Naive thymus-derived CD4-positive, alpha-beta T cell (primary cell): Measurements from ENCODE around the gene IL3. TPM values are rescaled to one million over a fixed set of nuclear protein-coding genes. Genes with fewer than 3 reads are reported as not detected.
A peak's percentile ranks its signal among the peaks of the same experiment; 100 is the strongest.

Experiments used
- ATAC-seq: fragments of 150-1000 bp; cut with Tn5 transposase; 2 replicates; pipeline ENCODE4 v1.10.0; 2021; ENCODE audit warnings: mild to moderate bottlenecking, moderate library complexity
- CTCF ChIA-PET: fragments of 350-600 bp; sonication (Branson Sonifier 250); formaldehyde crosslinking; loops from one replicate; lab custom pipeline; 2021; ENCODE audit warnings: antibody characterized with exemption; lab: Charles Lee
- POLR2A ChIA-PET: fragments of 350-600 bp; sonication (Branson Sonifier 250); formaldehyde crosslinking; loops from one replicate; lab custom pipeline; 2021; ENCODE audit warnings: antibody characterized with exemption, inconsistent platforms; lab: Charles Lee
- DNase-seq, 9 donors: peaks; one replicate each; pipeline versions ENCODE4 v3.0.0 to v3.0.0-alpha.2; 2020 to 2022; ENCODE audit warnings: mixed read lengths in 1 of 9
- H3K27ac ChIP-seq: one replicate; pipeline ENCODE4 v1.7.0; 2013; ENCODE audit warnings: mild to moderate bottlenecking, low read depth, low read length, moderate library complexity
- H3K27me3 ChIP-seq, 2 donors: one replicate each; pipeline ENCODE4 v1.7.0; 2013; ENCODE audit warnings: low read length in 2 of 2, mild to moderate bottlenecking in 2 of 2, moderate library complexity in 2 of 2; ENCODE audit not compliant: control insufficient read depth in 2 of 2, insufficient read depth in 2 of 2
- H3K36me3 ChIP-seq, 3 experiments: 1 replicate in 2 of 3; 2 replicates in 1 of 3; pipeline ENCODE4 v1.7.0; 2013; ENCODE audit warnings: low read length in 3 of 3, mild to moderate bottlenecking in 3 of 3, moderate library complexity in 1 of 3; ENCODE audit not compliant: insufficient read depth in 3 of 3, control insufficient read depth in 2 of 3
- H3K4me1 ChIP-seq, 2 donors: one replicate each; pipeline ENCODE4 v1.7.0; 2013; ENCODE audit warnings: low read length in 2 of 2, mild to moderate bottlenecking in 2 of 2, moderate library complexity in 1 of 2; ENCODE audit not compliant: control insufficient read depth in 2 of 2, insufficient read depth in 2 of 2
- H3K4me3 ChIP-seq: 2 replicates; pipeline ENCODE4 v1.7.0; 2013; ENCODE audit warnings: mild to moderate bottlenecking, low read length
- H3K9me3 ChIP-seq, 3 experiments: 1 replicate in 2 of 3; 2 replicates in 1 of 3; pipeline ENCODE4 v1.7.0; 2013; ENCODE audit warnings: low read length in 3 of 3; ENCODE audit not compliant: control insufficient read depth in 2 of 3
- H3K27ac Mint-ChIP-seq, 9 donors: one replicate each; pipeline ENCODE4 v1.8.0; 2020 to 2022; ENCODE audit warnings: mixed read lengths in 9 of 9, mild to moderate bottlenecking in 8 of 9, moderate library complexity in 5 of 9, inconsistent platforms in 2 of 9
- H3K27me3 Mint-ChIP-seq, 5 donors: one replicate each; pipeline ENCODE4 v1.8.0; 2021 to 2022; ENCODE audit warnings: mixed read lengths in 5 of 5, mild to moderate bottlenecking in 1 of 5
- H3K36me3 Mint-ChIP-seq, 5 donors: one replicate each; pipeline ENCODE4 v1.8.0; 2020 to 2022; ENCODE audit warnings: mixed read lengths in 5 of 5, mild to moderate bottlenecking in 3 of 5, inconsistent platforms in 1 of 5
- H3K4me1 Mint-ChIP-seq, 7 donors: one replicate each; pipeline ENCODE4 v1.8.0; 2020 to 2022; ENCODE audit warnings: mixed read lengths in 7 of 7, mild to moderate bottlenecking in 3 of 7, inconsistent platforms in 1 of 7
- H3K4me3 Mint-ChIP-seq, 10 donors: one replicate each; pipeline ENCODE4 v1.8.0; 2020 to 2022; ENCODE audit warnings: mild to moderate bottlenecking in 10 of 10, mixed read lengths in 10 of 10, moderate library complexity in 6 of 10, inconsistent platforms in 2 of 10
- H3K9me3 Mint-ChIP-seq, 11 donors: one replicate each; pipeline ENCODE4 v1.8.0; 2020 to 2022; ENCODE audit warnings: mixed read lengths in 11 of 11, mild to moderate bottlenecking in 4 of 11, inconsistent platforms in 1 of 11, moderate library complexity in 1 of 11
- intact Hi-C, 2 donors: fragments of 100-400 bp; cut with micrococcal nuclease; formaldehyde crosslinking; loops; one replicate each; pipeline ENCODE4 v1.15.1; 2023
- polyA plus RNA-seq, 2 donors: library from polyadenylated mRNA; unstranded; fragments of 300-500 nt; fragmentation: Illumina TruSeq; gene quantifications; one replicate each; pipeline ENCODE4 v1.2.3, GENCODE V29; 2021
- total RNA-seq, 6 experiments: library from RNA in 5 of 6; stranded (reverse) in 5 of 6; gene quantifications; 1 replicate in 5 of 6; 2 replicates in 1 of 6; pipeline ENCODE4 v1.2.3 and lab custom pipeline; 2021 to 2026

IL3 gene
- total and polyA plus RNA-seq, 7 experiments from 2014 or later = 1.3 TPM; not detected in 6

DNA sequence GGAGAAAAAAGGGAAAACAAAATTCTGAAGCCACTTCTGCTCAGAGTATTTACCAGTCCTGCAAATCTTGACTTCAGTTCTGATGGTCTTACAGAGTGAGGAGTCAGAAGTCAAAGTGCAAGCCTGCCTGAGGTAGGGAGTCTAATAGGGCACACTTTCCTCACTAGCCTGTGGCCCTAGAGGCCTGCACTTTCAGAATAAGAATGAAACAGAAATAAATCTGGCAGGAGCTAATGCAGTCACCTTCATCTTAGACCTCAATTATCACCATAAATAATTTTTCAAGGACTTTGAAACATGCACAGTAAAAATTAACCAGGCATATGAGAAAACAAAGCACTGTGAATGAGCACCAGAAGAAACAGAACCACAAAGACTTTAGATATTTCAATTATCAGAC lies 28.3 kb upstream of the IL3 start:
- peaks cover 0 to 5% of the 10 kb centered on the region in 2 donors for H3K4me1 ChIP-seq
- H3K27ac ChIP-seq = no peak overlapping the region
- Mint-ChIP-seq H3K36me3 (peaks cover 5 to 20% (median 11%) of the 10 kb centered on the region in 5 donors), H3K4me3 (no peak overlapping the region), H3K27ac (no peak overlapping the region), H3K27me3 (peaks cover 10 to 72% (median 14%) of the 10 kb centered on the region in 5 donors), H3K9me3 (peaks cover 3 to 23% (median 12%) of the 10 kb centered on the region in 11 donors), H3K4me1 (peaks cover 6 to 14% (median 8%) of the 10 kb centered on the region in 7 donors)
- ATAC-seq (no peak), DNase-seq (no peak)
- intact Hi-C loops = no loop called here
- H3K36me3 ChIP-seq = no peaks in the 10 kb centered on the region
- POLR2A ChIA-PET = no interaction called here
- no peak overlapping the region for H3K4me3 ChIP-seq
- H3K27me3 ChIP-seq = no peaks in the 10 kb centered on the region
- CTCF ChIA-PET = no interaction called here
- H3K9me3 ChIP-seq = no peaks in the 10 kb centered on the region

DNA sequence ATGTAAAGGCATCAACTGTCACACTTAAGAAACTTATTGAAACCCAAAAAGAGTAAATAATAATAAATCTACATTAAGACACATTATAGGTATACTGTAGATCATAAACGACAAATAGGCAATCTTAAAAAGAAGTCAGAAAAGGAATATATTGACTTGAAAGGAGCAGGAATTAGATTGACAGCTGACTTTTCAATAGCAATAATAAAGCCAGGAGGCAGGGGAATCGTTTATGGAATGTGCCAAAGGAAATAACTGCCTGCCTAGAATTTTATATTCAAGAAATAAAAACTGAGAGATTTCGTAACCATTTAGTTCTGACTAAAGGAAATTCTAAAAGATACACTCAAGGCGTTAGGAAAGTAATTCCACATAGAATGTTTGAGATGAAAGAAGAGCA lies 27.3 kb upstream of the IL3 start:
- Mint-ChIP-seq H3K27me3 (peaks cover 10 to 78% (median 14%) of the 10 kb centered on the region in 5 donors), H3K9me3 (peaks cover 4 to 27% (median 14%) of the 10 kb centered on the region in 11 donors), H3K36me3 (peaks cover 5 to 19% (median 10%) of the 10 kb centered on the region in 5 donors), H3K27ac (no peak overlapping the region), H3K4me1 (peaks cover 0 to 7% (median 0%) of the 10 kb centered on the region in 7 donors), H3K4me3 (no peak overlapping the region)
- Histone ChIP-seq H3K9me3 (no peaks in the 10 kb centered on the region), H3K36me3 (no peaks in the 10 kb centered on the region), H3K27me3 (no peaks in the 10 kb centered on the region), H3K4me1 (no peaks in the 10 kb centered on the region), H3K27ac (no peak overlapping the region), H3K4me3 (no peak overlapping the region)
- POLR2A ChIA-PET = no interaction called here
- ATAC-seq = no peak
- CTCF ChIA-PET = no interaction called here
- DNase-seq = no peak
- intact Hi-C loops = no loop called here

DNA sequence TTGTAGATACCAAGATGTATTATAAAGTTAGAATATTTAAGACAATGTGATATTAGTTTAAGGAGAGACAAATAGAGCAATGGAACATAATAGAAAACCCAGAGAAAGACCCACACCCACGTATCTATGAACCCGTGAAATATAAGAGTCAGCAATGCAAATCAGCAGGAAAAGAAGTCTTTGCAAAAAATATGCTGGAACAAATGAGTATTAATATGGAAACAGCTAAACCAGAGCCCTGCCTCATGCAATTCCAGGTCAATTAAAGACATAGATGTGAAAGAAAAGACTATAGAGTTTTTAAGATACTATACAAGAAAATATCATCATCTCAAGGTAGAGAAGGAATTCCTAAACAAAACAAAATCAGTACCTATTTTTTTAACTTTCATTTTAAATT lies 23.1 kb upstream of the IL3 start:
- Mint-ChIP-seq H3K4me1 (peaks cover 0 to 2% (median 0%) of the 10 kb centered on the region in 7 donors), H3K9me3 (peaks cover 0 to 42% (median 14%) of the 10 kb centered on the region in 11 donors), H3K27ac (no peak overlapping the region), H3K27me3 (peaks cover 0 to 84% (median 18%) of the 10 kb centered on the region in 5 donors), H3K4me3 (no peak overlapping the region), H3K36me3 (peaks cover 0 to 24% (median 10%) of the 10 kb centered on the region in 5 donors)
- ChIA-PET POLR2A (no interaction called here), CTCF (interaction anchor here (0.7 kb wide), 1 partner anchor 344 kb away, joined by 4 read pairs; no protein-coding TSS in a partner anchor)
- intact Hi-C loops = no loop called here
- Histone ChIP-seq H3K4me3 (no peak overlapping the region), H3K27me3 (no peaks in the 10 kb centered on the region), H3K9me3 (no peaks in the 10 kb centered on the region), H3K4me1 (no peaks in the 10 kb centered on the region), H3K36me3 (no peaks in the 10 kb centered on the region), H3K27ac (no peak overlapping the region)
- ATAC-seq = no peak
- DNase-seq = no peak

DNA sequence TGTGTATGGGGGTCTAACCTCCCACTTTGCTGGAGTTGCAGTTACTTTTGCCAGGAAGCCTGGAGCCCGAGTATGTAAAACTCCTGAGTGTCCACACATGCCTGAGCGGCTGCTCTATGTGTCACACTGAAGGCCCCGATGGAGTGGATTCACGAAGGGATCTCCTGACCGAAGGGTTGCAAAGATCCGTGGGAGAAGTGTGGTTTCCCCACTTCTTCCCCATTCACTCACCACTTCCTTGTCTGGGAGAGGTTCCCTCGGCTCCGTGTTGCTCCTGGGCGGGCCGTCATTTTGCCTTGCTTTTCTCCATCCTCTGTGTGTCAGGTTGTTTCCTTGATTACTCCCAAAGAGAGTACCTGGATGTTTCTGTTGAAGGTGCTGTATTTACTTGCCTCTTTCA lies 16.2 kb upstream of the IL3 start:
- Histone ChIP-seq H3K27me3 (no peaks in the 10 kb centered on the region), H3K9me3 (no peaks in the 10 kb centered on the region), H3K4me3 (no peak overlapping the region), H3K27ac (no peak overlapping the region), H3K36me3 (no peaks in the 10 kb centered on the region), H3K4me1 (no peaks in the 10 kb centered on the region)
- ATAC-seq = peak; percentile 45
- no peak for DNase-seq
- Mint-ChIP-seq H3K9me3 (peaks cover 0 to 22% (median 2%) of the 10 kb centered on the region in 11 donors), H3K36me3 (peaks cover 0 to 21% (median 5%) of the 10 kb centered on the region in 5 donors), H3K27ac (no peak overlapping the region), H3K4me3 (no peak overlapping the region), H3K27me3 (peaks cover 0 to 59% (median 15%) of the 10 kb centered on the region in 5 donors), H3K4me1 (peaks cover 0 to 3% (median 0%) of the 10 kb centered on the region in 7 donors)
- ChIA-PET POLR2A (no interaction called here), CTCF (no interaction called here)
- intact Hi-C loops = no loop called here

DNA sequence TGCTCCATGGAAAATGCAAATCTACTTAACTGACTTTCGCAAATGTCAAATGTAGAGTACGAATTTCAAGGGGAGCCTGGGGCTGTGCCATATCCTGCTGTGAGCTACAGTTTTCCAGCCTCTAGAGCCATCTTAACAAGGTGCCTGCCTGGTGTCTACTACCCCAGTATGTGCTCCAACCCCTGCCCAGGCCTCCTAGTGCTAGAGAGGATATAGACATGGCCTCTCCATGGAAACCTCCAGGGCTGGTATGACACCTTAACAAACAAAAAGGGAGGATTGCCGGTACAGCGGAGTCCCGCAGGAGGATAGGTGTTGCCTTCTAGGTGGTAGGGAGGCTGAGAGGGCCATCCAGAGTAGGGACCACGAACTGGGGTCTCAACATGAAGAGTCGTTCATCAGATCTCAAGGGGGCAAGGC lies 13.6 kb upstream of the IL3 start:
- ChIA-PET CTCF (no interaction called here), POLR2A (no interaction called here)
- H3K36me3 ChIP-seq = no peaks in the 10 kb centered on the region

DNA sequence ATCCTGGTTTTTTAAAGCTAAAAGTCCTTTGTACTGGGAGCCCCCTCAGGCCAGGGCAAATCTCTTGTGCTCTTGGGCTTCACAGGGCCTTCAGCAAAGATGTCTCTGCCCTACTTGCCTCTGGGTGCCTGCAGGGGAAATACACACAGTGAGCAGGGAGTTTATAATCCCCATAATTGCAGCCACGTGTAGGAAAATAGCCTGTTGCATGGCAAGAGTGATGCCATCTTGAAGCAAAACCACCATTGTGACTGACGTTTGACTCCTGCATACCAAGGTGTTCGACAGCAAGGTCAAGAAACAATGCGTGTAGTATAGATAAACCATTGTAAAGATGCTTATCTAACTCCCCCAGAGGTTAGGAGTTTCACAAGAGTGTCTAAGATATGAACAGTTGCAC lies 11.4 kb upstream of the IL3 start:
- H3K4me3 ChIP-seq = no peak overlapping the region
- DNase-seq (no peak), ATAC-seq (no peak)
- H3K4me1 ChIP-seq = no peaks in the 10 kb centered on the region
- POLR2A ChIA-PET = no interaction called here
- CTCF ChIA-PET = no interaction called here
- Mint-ChIP-seq H3K27ac (no peak overlapping the region), H3K36me3 (peaks cover 0 to 3% (median 0%) of the 10 kb centered on the region in 5 donors), H3K4me1 (peaks cover 0 to 3% (median 0%) of the 10 kb centered on the region in 7 donors), H3K4me3 (no peak overlapping the region), H3K9me3 (peaks cover 0 to 3% (median 0%) of the 10 kb centered on the region in 11 donors), H3K27me3 (peaks cover 4 to 47% (median 4%) of the 10 kb centered on the region in 5 donors)
- no peaks in the 10 kb centered on the region for H3K27me3 ChIP-seq
- no peaks in the 10 kb centered on the region for H3K36me3 ChIP-seq
- no peak overlapping the region for H3K27ac ChIP-seq
- H3K9me3 ChIP-seq = no peaks in the 10 kb centered on the region
- intact Hi-C loops = no loop called here

More for the DNA sequence above, 13.6 kb upstream of the IL3 start:
- ATAC-seq = no peak
- peaks cover 0 to 9% (median 5%) of the 10 kb centered on the region in 5 donors for H3K36me3 Mint-ChIP-seq
- H3K27me3 Mint-ChIP-seq = peaks cover 4 to 53% (median 8%) of the 10 kb centered on the region in 5 donors
- no peaks in the 10 kb centered on the region for H3K27me3 ChIP-seq
- H3K4me1 Mint-ChIP-seq = peaks cover 0 to 3% (median 0%) of the 10 kb centered on the region in 7 donors
- intact Hi-C loops = no loop called here
- H3K27ac ChIP-seq = no peak overlapping the region
- H3K4me3 ChIP-seq = no peak overlapping the region
- H3K4me1 ChIP-seq = no peaks in the 10 kb centered on the region
- H3K27ac Mint-ChIP-seq = no peak overlapping the region
- H3K9me3 Mint-ChIP-seq = peaks cover 0 to 8% (median 2%) of the 10 kb centered on the region in 11 donors
- H3K4me3 Mint-ChIP-seq = no peak overlapping the region
- DNase-seq = no peak
- H3K9me3 ChIP-seq = no peaks in the 10 kb centered on the region

DNA sequence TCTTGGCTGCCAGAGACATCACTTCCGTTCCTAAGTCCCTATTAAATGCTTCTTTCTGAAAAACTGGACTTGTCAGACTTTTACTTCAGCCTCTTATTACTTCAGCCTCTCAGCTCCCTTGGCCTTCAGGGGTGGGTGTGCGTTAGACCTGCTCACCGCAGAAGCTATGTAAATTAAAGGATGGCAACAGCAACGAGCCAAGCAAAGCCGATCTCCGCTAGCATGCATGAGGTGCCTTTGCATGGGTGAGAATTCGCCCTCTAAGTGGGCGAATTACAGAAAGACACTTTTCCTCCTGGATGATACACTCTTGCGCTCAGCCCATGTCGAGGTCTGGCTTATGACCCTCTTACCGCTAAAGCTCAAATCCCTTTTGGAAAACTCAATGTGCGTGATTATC lies 10.9 kb upstream of the IL3 start:
- H3K36me3 ChIP-seq = no peaks in the 10 kb centered on the region
- ATAC-seq (no peak), DNase-seq (no peak)
- H3K27me3 ChIP-seq = no peaks in the 10 kb centered on the region
- intact Hi-C loops = no loop called here
- POLR2A ChIA-PET = no interaction called here
- H3K27ac ChIP-seq = no peak overlapping the region
- CTCF ChIA-PET = no interaction called here
- H3K4me1 Mint-ChIP-seq = peaks cover 0 to 4% (median 0%) of the 10 kb centered on the region in 7 donors
- no peaks in the 10 kb centered on the region for H3K9me3 ChIP-seq
- no peaks in the 10 kb centered on the region for H3K9me3 Mint-ChIP-seq
- no peak overlapping the region for H3K4me3 ChIP-seq
- H3K27ac Mint-ChIP-seq = no peak overlapping the region
- no peak overlapping the region for H3K4me3 Mint-ChIP-seq
- peaks cover 2 to 49% (median 4%) of the 10 kb centered on the region in 5 donors for H3K27me3 Mint-ChIP-seq
- peaks cover 0 to 2% (median 0%) of the 10 kb centered on the region in 5 donors for H3K36me3 Mint-ChIP-seq
- H3K4me1 ChIP-seq = no peaks in the 10 kb centered on the region
